NCI-H1048 (cell line): ENCODE data around the gene TMEM119.
"Not testable (repeated sequence)": the region's sequence is repeated elsewhere in the genome, so short reads cannot be mapped to it uniquely, and the experiment has no call there.

Experiments
- DNase-seq: peaks from one replicate; lab custom pipeline; 2025; lab: John Stamatoyannopoulos, UW

The TMEM119 gene

GRCh38 chr12:108583991-108584390 is 13.9 kb downstream of the TMEM119 start:
- no peak for DNase-seq

DNA sequence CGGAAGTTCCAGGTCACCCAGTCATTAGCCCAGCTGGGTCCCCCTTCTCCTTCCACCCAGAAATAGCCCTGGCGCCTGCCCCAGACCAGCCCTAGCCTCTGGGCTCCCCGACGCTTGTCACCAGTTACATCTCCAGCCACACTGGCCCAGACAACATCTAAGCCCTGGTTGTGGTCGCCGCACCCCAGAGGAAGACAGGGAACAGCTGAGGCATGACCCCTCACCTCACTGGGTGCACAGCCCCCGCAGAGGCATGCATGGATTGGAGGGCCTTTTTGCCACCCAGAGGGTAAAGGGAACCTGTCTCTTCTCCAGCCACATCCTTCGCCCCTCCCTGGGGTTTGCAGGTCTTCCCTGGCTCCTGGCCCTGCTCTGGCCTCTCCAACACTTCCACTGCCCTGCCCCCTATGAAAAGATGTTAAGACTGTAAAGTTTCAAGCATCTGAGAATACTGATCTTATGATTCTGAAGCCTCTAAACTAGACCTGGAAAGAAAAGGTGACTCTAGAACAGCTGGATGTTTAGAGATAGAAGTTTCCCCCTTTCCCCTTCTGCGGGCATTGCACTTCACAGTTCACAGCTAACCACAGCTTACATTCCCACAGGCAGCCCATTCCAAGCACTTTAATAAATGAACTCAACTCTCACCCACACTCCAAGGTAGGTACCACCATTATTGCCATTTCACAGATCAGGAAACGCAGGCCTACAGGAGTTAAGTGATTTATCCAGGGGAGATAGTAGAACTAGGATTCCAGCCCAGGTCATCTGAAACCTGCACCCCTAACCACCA is 14.7 kb downstream of the TMEM119 start:
- DNase-seq: no peak

- DNase-seq: no peak
These were observed 15.4 kb downstream of the TMEM119 start for GRCh38 chr12:108582509-108582908.

GRCh38 chr12:108581311-108582227 is 16.3 kb downstream of the TMEM119 start:
- no peak for DNase-seq

GRCh38 chr12:108580531-108580930 is 17.4 kb downstream of the TMEM119 start:
- DNase-seq: no peak

- no peak for DNase-seq
These were observed 19.1 kb downstream of the TMEM119 start for GRCh38 chr12:108578813-108579212.

GRCh38 chr12:108578264-108578663 is 19.6 kb downstream of the TMEM119 start:
- no peak for DNase-seq

- no peak for DNase-seq
These were observed 20.4 kb downstream of the TMEM119 start for GRCh38 chr12:108577458-108577857.

GRCh38 chr12:108576660-108577234 is 21.1 kb downstream of the TMEM119 start:
- no peak for DNase-seq

DNA sequence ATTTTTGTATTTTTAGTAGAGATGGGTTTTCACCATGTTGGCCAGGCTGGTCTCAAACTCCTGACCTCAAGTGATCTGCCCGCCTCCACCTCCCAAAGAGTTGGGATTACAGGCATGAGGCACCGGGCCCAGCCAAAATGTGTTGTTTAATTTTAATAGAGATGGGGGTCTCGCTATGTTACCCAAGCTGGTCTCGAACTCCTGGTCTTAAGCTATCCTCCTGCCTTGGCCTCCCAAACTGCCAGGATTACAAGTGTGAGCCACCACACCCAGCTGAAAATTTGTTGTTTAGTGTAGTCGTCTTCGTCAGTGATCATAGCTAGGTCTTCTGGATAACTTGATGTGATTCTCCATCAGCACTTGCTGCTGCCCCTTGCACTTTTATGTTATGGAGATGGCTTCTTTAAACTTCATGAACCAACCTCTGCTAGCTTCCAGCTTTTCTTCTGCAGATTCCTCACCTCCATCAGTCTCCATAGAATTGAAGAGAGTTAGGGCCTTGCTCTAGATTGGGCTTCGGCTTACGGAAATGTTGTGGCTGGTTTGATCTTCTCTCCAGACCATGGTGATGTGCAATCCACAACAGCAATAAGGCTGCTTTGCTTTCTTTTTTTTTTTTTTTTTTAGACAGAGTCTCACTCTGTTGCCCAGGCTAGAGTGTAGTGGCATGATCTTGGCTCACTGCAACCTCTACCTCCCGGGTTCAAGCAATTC is 22.5 kb downstream of the TMEM119 start:
- DNase-seq: no peak

DNA sequence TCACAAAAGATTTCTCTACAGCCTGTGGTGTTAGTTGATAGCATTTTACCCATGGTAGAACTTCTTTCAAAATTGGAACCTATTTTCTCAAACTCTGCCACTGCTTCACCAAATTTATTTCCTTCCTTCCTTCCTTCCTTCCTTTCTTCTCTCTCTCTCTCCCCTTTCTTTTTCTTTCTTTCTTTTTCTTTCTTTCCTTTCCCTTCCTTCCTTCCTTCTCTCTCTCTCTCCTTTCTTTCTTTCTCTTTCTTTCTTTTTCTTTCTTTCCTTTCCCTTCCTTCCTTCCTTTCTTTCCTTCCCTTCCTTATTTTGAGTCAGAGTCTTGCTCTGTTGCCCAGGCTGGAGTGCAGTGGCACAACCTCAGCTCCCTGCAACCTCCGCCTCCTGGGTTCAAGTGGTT is 23.6 kb downstream of the TMEM119 start:
- not testable (repeated sequence) for DNase-seq

- no peak for DNase-seq
These were observed 24.6 kb downstream of the TMEM119 start for GRCh38 chr12:108573317-108573716.

DNA sequence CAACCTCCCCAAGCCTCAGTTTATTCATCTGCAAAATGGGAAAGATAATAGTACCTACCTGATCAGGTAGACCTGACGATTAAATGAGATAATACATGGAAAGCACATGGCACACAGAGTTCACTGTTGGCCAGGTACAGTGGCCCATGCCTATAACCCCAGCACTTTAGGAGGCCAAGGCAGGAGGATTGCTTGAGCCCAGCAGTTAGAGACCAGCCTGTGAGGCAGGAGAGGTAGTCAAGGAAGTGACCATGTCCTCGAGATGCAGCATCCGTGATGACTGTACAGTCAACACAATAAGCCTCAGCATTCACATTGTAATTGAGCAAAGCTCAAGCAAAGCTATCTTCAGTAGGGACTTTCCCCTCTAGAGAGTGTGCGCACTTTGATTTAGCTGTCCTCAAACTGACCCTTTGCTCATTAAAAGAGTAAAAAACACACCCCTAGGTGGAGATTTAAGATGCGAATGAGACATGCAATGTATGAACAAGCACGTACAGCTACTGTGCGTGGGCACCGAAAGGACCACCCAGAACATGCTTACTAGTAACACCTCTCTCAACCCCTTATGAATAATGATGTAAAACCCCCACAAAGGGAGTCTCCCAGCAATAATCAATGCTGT is 25.6 kb downstream of the TMEM119 start:
- DNase-seq: no peak

DNA sequence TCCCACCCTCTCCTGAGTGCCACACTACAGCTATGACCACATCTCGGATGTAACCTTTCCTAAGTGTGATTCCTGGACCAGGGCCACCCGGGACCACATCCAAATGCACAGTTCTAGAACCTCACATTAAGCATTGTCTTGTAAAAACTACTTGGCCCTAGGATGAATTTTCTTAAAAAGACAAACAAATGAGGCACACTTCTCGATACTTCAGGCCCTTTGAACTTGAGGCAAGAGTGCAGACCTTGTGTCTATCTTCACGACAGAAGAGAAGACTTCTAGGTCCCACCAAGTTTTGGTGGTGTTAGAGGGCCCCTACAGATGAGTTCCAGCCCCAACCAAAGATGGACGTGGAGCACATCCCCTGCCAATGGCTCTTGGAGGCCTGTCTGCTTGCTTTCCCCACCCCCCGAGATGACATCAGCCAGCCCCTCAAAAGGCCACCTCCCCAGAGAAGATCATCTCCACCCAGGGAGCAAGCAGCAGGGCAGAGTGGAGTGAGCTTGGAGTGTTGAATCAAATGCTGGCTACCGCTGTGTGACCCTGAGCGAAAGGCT is 26.2 kb downstream of the TMEM119 start:
- no peak for DNase-seq

GRCh38 chr12:108570743-108571608 is 26.9 kb downstream of the TMEM119 start:
- DNase-seq: no peak

DNA sequence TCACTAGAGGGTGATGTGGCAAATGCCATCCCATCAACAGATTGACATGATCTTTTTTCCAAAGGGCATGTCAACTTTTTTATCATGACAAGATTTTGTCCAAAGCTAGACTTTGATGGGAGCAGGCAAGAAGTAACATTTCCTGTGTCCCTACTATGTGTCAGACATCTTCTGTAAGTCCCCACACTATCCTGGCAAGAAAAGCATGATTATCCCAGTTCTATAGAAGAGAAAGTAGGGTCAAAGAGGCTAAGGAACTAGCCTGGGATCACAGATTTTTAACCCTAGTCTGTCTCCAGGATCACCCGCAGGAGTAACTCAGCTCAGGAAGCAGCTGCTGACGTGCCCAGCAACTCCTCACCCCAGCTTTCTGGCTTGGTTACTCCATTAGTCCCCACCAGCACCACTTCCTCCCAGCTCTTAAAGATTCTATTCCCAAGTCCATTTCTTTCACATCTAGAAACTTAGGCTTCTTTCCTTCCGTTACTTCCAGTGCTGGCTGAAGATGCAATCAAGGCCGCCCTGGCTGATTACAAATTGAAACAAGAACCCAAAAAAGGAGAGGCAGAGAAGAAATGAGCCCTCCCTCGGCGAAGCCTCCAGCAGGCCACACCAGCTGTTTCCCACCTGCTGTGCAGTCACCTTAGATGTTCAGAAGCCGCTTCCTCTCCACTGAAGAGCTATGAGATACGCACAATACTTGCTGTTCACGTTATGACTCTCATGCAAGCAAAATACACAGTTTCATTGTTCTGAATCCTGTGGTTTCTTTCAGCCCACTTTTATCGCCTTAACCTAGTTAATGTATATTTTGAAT is 29.3 kb downstream of the TMEM119 start:
- no peak for DNase-seq

GRCh38 chr12:108567406-108568337 is 30.2 kb downstream of the TMEM119 start:
- no peak for DNase-seq

GRCh38 chr12:108566452-108566851 is 31.4 kb downstream of the TMEM119 start:
- DNase-seq: no peak
